Measurements from ENCODE around the gene INAVA. TPM values are rescaled to one million over a fixed set of nuclear protein-coding genes. Genes with fewer than 3 reads are reported as not detected.

Gene INAVA
- total and polyA plus RNA-seq, 11 donors = 0.07 to 0.43 (median 0.11) TPM; not detected in 4

DNA sequence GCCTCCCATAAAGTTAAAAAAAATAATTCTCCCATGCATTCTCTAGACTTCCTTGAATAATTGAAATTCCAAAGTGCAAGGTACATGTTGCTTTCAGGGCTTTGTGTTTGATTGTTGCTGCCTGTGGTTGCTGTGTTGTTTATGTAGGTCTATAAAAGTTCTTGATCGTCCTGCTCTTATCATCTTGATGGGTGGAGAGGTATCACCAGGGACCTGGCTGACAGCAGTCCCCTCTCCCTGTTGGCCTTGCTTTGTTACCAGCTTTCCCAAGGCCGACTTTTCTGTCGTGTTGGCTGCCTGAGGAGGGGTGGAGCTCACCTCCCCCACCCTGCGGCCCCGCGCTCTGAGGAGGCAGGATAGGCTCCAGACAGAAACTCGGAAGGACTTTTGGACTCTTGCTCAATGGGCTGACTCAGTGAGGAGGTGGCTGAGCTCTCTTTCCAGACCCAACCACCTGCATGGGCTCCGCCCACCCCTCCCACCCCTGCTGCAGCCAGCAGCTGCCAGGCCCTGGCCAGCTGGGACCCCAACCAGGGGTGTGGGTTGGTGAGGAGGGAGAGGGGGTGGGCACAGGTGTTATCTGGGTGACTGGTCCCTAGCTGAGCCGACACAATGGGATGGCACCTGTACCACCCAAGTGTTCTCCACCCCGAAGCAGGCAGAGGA is 2.0 kb downstream of the INAVA start:
- DNase-seq (no peak), ATAC-seq (no peak)
- H3K36me3 ChIP-seq = no peaks in the 10 kb centered on the region
- no peak overlapping the region for H3K4me3 ChIP-seq
- peaks cover 0 to 15% (median 12%) of the 10 kb centered on the region in 9 donors for H3K27me3 ChIP-seq
- intact Hi-C loops (cut with DNase I) = no loop called here
- TF ChIP-seq, protein P1, sequence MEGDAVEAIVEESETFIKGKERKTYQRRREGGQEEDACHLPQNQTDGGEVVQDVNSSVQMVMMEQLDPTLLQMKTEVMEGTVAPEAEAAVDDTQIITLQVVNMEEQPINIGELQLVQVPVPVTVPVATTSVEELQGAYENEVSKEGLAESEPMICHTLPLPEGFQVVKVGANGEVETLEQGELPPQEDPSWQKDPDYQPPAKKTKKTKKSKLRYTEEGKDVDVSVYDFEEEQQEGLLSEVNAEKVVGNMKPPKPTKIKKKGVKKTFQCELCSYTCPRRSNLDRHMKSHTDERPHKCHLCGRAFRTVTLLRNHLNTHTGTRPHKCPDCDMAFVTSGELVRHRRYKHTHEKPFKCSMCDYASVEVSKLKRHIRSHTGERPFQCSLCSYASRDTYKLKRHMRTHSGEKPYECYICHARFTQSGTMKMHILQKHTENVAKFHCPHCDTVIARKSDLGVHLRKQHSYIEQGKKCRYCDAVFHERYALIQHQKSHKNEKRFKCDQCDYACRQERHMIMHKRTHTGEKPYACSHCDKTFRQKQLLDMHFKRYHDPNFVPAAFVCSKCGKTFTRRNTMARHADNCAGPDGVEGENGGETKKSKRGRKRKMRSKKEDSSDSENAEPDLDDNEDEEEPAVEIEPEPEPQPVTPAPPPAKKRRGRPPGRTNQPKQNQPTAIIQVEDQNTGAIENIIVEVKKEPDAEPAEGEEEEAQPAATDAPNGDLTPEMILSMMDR (IDR thresholded peaks at IDR 0.05) = no peak
- TF ChIP-seq POLR2A (IDR thresholded peaks at IDR 0.05) = no peak
- 73 to 90% (median 84%) methylated on average over 10 of the region's 10 CpGs for WGBS, 4 donors
- peaks cover 0 to 9% (median 3%) of the 10 kb centered on the region in 12 donors for H3K4me1 ChIP-seq
- H3K9me3 ChIP-seq = no peaks in the 10 kb centered on the region
- no peak overlapping the region for H3K27ac ChIP-seq

DNA sequence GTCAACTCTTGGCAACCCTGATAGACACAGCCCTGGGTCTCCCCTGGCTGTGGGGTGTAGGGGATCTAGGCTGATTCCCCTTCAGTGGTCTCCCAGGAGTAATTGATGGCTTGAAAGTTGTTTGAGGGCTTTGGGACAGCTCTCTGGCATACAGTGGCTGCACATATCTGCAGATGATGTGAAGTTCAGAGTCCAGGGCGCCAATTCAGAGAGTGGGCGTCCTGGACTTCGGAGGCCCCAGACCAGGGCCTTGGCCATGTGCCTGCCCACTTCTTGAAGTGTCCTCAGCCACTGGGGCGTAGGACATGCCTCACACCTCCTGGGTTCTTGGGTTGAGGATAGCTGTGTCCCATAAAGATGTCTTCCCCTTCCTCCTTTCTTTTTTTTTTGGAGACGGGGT is 2.6 kb downstream of the INAVA start:
- Histone ChIP-seq H3K4me3 (no peak overlapping the region), H3K27ac (no peak overlapping the region), H3K36me3 (no peaks in the 10 kb centered on the region), H3K4me1 (peaks cover 0 to 3% (median 0%) of the 10 kb centered on the region in 12 donors), H3K9me3 (no peaks in the 10 kb centered on the region), H3K27me3 (peaks cover 0 to 9% (median 6%) of the 10 kb centered on the region in 9 donors)
- DNase-seq = no peak
- WGBS, 4 donors = 91 to 98% (median 94%) methylated on average over 5 of the region's 5 CpGs
- TF ChIP-seq, protein P1 (IDR thresholded peaks at IDR 0.05) = no peak
- no peak for TF ChIP-seq POLR2A (IDR thresholded peaks at IDR 0.05)
- intact Hi-C loops (cut with DNase I) = no loop called here
- no peak for ATAC-seq

DNA sequence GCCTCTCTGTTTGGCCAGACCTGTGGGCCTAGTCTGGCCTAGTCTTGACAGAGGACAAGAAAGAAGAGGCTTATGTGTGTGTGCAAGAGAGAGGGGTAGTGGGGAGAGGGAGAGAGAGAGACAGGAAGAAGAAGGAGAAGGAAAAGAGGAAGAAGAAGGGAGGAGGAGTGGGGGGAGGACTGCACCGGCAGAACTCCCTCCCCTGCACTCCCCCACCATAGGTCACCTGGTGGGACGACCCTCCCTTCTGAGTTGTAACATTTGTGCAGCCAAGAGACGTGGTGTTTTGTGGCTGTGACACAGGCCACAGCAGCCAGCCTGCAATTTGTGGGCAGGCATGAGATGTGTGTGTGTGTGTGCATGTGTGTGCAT is 4.3 kb downstream of the INAVA start:
- DNase-seq = no peak
- peaks cover 0 to 4% (median 0%) of the 10 kb centered on the region in 9 donors for H3K27me3 ChIP-seq
- H3K4me1 ChIP-seq = peaks cover 0 to under 1% (median 0%) of the 10 kb centered on the region in 12 donors
- ATAC-seq = no peak
- TF ChIP-seq, protein P1 (IDR thresholded peaks at IDR 0.05) = no peak
- TF ChIP-seq POLR2A (IDR thresholded peaks at IDR 0.05) = no peak
- no peaks in the 10 kb centered on the region for H3K36me3 ChIP-seq
- H3K4me3 ChIP-seq = no peak overlapping the region
- no peak overlapping the region for H3K27ac ChIP-seq
- intact Hi-C loops (cut with DNase I) = no loop called here
- H3K9me3 ChIP-seq = no peaks in the 10 kb centered on the region
- WGBS, 4 donors = 50 to 71% (median 61%) methylated on average over 3 of the region's 3 CpGs

DNA sequence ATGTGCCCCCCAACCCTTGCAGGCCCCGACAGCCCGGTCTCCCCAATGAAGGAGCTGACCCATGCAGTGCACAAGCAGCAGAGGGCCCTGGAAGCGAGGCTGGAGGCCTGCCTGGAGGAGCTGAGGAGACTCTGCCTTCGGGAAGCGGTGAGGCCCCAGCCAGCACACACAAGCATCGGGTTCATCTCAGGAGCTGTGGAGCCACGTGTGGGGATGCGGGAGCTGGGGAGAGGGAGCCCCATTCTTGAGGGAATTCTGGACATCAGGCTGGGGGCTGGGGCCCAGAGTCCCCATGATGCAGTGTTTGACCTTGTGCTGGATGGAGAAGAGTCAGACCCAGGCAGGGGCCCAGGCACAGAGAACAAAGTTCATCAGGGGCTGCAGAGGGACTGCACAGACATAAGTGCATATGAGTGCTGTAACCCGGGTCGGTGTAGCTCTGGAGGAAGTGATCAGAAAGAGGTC is 4.8 kb downstream of the INAVA start:
- intact Hi-C loops (cut with DNase I) = no loop called here
- DNase-seq (no peak), ATAC-seq (no peak)
- no peak overlapping the region for H3K4me3 ChIP-seq
- H3K27me3 ChIP-seq = peaks cover 0 to 4% (median 0%) of the 10 kb centered on the region in 9 donors
- no peaks in the 10 kb centered on the region for H3K9me3 ChIP-seq
- no peak overlapping the region for H3K27ac ChIP-seq
- TF ChIP-seq POLR2A (IDR thresholded peaks at IDR 0.05) = no peak
- WGBS, 4 donors = 88 to 91% (median 90%) methylated on average over 7 to 10 of the region's 10 CpGs
- no peaks in the 10 kb centered on the region for H3K36me3 ChIP-seq
- H3K4me1 ChIP-seq = peaks cover 0 to 4% (median 0%) of the 10 kb centered on the region in 12 donors

Data from heart left ventricle (tissue), 16 donors.